Transverse colon (tissue), 4 donors: Measurements from ENCODE around the gene SHB. TPM values are rescaled to one million over a fixed set of nuclear protein-coding genes. Genes with fewer than 3 reads are reported as not detected.

Experiments
- DNase-seq: peaks from one replicate; pipeline ENCODE4 v3.0.0-alpha.2; 2019
- H3K27ac ChIP-seq, 4 donors: fragments of 200-600 bp; sonication (generic); 2 replicates each; pipeline ENCODE4 v1.5.1; 2016 to 2018; ENCODE audit warnings: inconsistent platforms in 4 of 4
- H3K27me3 ChIP-seq: fragments of 200-600 bp; sonication (generic); 2 replicates; pipeline ENCODE4 v1.5.1; 2017; ENCODE audit warnings: inconsistent platforms
- H3K36me3 ChIP-seq, 4 donors: fragments of 200-600 bp; sonication (generic); 2 replicates each; pipeline ENCODE4 v1.5.1; 2017 to 2019; ENCODE audit warnings: inconsistent platforms in 4 of 4
- H3K4me1 ChIP-seq, 4 donors: fragments of 200-600 bp; sonication (generic); 2 replicates each; pipeline ENCODE4 v1.5.1; 2017 to 2020; ENCODE audit warnings: inconsistent platforms in 4 of 4
- H3K4me3 ChIP-seq, 4 donors: fragments of 200-600 bp; sonication (generic); 1 replicate in 1 of 4; 2 replicates in 3 of 4; pipeline versions ENCODE4 v1.5.1 to v1.6.1; 2017 to 2019; ENCODE audit warnings: inconsistent platforms in 4 of 4
- H3K9me3 ChIP-seq, 2 donors: fragments of 200-600 bp; sonication (generic); 2 replicates each; pipeline ENCODE4 v1.5.1; 2017 to 2019; ENCODE audit warnings: inconsistent platforms in 2 of 2
- EP300 ChIP-seq: sonication (generic); formaldehyde crosslinking; IDR thresholded peaks from one replicate; pipeline ENCODE4 v1.6.1; 2017; ENCODE audit warnings: antibody characterized with exemption, low read depth
- POLR2A ChIP-seq: fragments of 450-650 bp; IDR thresholded peaks from one replicate; pipeline ENCODE4 v1.6.1; 2016; ENCODE audit warnings: antibody characterized with exemption, mild to moderate bottlenecking, moderate library complexity
- POLR2AphosphoS5 ChIP-seq, 3 donors: sonication (generic); formaldehyde crosslinking; IDR thresholded peaks; one replicate each; pipeline ENCODE4 v1.6.1; 2016; ENCODE audit warnings: antibody characterized with exemption in 3 of 3
- WGBS, 2 donors: methylation state at CpG; one replicate each; pipeline ENCODE4 v1.1.5; 2018; ENCODE audit warnings: low coverage in 1 of 2; 5-methylcytosine and 5-hydroxymethylcytosine counted together
- in situ Hi-C, 4 donors: fragments of 200-750 bp; cut with MboI; loops; one replicate each; pipeline versions ENCODE4 v1.15.0 to v1.15.1; 2017; ENCODE audit warnings: low sequenced_read_pairs in 3 of 4, low pct_ligation_motif_present in 1 of 4, low pct_unique_long_range_greater_than_20kb in 1 of 4
- intact Hi-C: fragments of 100-400 bp; cut with DNase I; formaldehyde crosslinking; loops from one replicate; pipeline ENCODE4 v1.15.1; 2023; ENCODE audit warnings: low total_unique reads
- total RNA-seq, 4 donors: library from RNA; depleted of rRNA; stranded (reverse); fragments of >200 nt; gene quantifications; one replicate each; pipeline ENCODE4 v1.1.0, GENCODE V29; 2016
- TF ChIP-seq, protein P1 (sequence below), 5 experiments: fragments of 200-600 bp in 3 of 5; fragments of 450-650 bp in 2 of 5; sonication (generic) in 3 of 5; IDR thresholded peaks; 1 replicate in 2 of 5; 2 replicates in 3 of 5; pipeline ENCODE4 v1.5.1; 2016 to 2017; ENCODE audit warnings: antibody characterized with exemption in 5 of 5, inconsistent platforms in 3 of 5, mild to moderate bottlenecking in 2 of 5, moderate library complexity in 1 of 5

Gene SHB
- total RNA-seq, 4 donors from 2014 or later = 11.9 to 33.7 (median 22.2) TPM

DNA sequence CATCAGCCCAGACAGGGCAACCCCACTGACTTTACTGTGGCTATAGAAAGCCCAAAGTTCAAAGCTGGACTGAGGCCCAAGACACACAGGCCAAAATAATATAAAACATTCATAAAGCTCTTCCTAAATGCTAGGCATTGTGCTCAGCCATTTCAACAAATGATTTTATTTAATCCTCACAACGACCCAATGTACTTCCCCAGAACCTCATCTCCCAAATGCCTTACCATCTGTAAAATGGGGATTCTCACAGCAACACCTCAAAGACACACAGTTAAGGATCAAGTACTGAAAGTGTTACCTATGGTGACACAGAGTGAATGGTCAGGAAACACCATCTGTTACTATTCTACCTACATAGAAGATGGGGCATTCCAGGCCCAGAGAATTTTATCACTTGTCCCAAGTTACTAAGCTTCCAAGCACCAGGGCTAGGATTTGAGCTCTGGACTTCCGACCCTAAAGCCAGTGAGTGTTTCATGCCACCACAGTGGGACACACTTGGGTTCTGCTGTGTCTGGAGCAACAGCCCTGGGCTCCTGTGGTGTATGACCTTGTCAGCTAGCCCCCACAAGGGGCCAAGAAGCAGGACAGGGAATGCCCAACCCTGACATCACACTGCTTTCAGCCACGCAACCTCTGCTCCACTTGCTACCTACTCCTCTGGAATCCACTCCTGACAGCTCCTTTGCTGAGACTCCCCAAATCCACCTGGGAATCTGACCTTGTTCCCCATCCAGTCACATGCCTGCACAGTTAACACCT is 15.1 kb downstream of the SHB start:
- no peak for DNase-seq
- H3K27ac ChIP-seq = no peak overlapping the region
- intact Hi-C loops = no loop called here

DNA sequence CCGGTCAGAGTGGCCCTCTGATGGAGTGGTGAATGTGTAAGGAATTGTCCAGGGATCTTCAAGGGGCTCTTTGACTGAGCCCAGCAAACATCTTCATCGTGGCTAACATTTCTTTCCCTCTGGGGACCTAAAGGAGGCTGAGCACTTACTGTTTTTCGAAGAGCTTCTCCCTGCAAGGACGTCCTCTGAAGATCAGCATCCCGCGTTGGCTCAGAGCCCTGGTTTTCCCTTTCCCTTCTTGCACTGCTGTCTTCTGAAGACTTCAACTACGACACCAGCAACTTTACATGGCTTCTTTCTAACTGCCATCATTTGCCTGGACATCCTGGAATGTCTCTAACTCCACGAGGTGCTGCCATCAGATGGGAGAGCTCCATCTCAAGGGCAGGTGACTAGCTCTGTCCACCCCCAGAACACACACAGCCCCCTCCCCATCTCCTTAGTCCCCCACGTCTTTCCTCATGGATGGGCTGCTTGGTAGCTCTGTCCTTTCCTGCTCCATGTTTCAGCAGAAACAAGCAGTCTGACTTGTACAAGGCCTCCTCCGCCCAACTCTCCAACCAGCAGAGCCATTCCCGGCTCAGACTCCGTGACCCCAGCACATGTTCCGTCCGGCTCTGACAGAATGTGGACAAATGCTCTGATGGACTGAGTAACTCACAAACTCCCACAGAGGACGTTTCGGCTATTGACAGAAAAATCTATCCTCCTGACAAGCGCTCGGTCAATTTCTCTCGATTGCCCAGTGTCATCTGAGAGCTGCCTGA is 17.1 kb downstream of the SHB start:
- no peaks in the 10 kb centered on the region for H3K9me3 ChIP-seq
- H3K4me3 ChIP-seq = no peak overlapping the region
- in situ Hi-C loops (loop anchor here in 1 of 4 donors (25.0 kb wide), 3 partner anchors 140 to 590 kb away; partner anchors contain the start of genes FBXO10, SLC25A51, TOMM5 and ZBTB5), intact Hi-C loops (no loop called here)
- TF ChIP-seq EP300 (no peak), POLR2A (no peak), POLR2AphosphoS5 (IDR thresholded peaks at IDR 0.05) (no peak)
- TF ChIP-seq, protein P1, sequence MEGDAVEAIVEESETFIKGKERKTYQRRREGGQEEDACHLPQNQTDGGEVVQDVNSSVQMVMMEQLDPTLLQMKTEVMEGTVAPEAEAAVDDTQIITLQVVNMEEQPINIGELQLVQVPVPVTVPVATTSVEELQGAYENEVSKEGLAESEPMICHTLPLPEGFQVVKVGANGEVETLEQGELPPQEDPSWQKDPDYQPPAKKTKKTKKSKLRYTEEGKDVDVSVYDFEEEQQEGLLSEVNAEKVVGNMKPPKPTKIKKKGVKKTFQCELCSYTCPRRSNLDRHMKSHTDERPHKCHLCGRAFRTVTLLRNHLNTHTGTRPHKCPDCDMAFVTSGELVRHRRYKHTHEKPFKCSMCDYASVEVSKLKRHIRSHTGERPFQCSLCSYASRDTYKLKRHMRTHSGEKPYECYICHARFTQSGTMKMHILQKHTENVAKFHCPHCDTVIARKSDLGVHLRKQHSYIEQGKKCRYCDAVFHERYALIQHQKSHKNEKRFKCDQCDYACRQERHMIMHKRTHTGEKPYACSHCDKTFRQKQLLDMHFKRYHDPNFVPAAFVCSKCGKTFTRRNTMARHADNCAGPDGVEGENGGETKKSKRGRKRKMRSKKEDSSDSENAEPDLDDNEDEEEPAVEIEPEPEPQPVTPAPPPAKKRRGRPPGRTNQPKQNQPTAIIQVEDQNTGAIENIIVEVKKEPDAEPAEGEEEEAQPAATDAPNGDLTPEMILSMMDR (IDR thresholded peaks at IDR 0.05) = no peak
- no peaks in the 10 kb centered on the region for H3K27me3 ChIP-seq
- H3K27ac ChIP-seq = no peak overlapping the region
- no peak for DNase-seq
- no peaks in the 10 kb centered on the region for H3K36me3 ChIP-seq
- peaks cover 13 to 22% (median 17%) of the 10 kb centered on the region in 4 donors for H3K4me1 ChIP-seq
- 88 to 91% methylated on average over 9 to 19 of the region's 19 CpGs for WGBS, 2 donors

More for the DNA sequence above, 15.1 kb downstream of the SHB start:
- no peaks in the 10 kb centered on the region for H3K36me3 ChIP-seq
- 85% methylated on average over 3 of the region's 3 CpGs; no CpG with 5 or more reads in 1 of the 2 donors for WGBS, 2 donors
- TF ChIP-seq, protein P1 (IDR thresholded peaks at IDR 0.05) = no peak
- TF ChIP-seq POLR2A = no peak
- no peak for TF ChIP-seq POLR2AphosphoS5 (IDR thresholded peaks at IDR 0.05)
- TF ChIP-seq EP300 = no peak
- peaks cover 0 to 10% (median 4%) of the 10 kb centered on the region in 4 donors for H3K4me1 ChIP-seq
- no peak overlapping the region for H3K4me3 ChIP-seq
- H3K27me3 ChIP-seq = no peaks in the 10 kb centered on the region
- in situ Hi-C loops = loop anchor here in 1 of 4 donors (25.0 kb wide), 3 partner anchors 142 to 592 kb away; partner anchors contain the start of genes FBXO10, SLC25A51, TOMM5 and ZBTB5
- no peaks in the 10 kb centered on the region for H3K9me3 ChIP-seq

DNA sequence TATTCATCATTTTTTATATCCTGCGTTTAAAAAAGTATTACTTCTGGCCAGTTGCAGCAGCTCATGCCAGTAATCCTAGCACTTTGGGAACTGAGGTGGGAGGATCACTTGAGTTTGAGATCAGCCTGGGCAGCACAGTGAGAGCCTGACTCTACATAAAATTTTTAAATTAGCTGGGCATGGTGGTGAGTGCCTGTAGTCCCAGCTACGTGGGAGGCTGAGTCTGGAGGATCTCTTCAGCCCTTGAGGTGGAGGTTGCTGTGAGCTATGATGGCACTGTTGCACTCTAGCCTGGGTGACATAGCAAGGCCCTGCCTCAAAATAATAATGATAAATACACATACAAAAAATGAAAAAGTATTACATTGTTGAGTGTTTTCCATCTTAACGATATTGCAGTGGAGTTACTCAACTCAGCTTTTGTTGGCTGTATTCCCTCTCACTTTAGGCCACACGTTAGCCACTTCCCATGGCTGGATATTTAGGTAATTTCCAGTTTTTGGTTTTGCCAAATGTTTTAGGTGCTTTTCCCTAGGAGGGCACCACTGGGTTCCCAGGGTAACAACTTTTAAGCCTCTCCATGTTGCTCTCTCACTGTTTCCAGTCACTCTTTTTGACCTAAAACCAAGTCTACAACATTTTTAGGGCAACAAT is 20.6 kb downstream of the SHB start:
- Histone ChIP-seq H3K4me3 (no peak overlapping the region), H3K9me3 (no peaks in the 10 kb centered on the region), H3K27ac (peak overlapping the region; percentile 81 to 87 (median 83)), H3K4me1 (peaks cover 17 to 45% (median 27%) of the 10 kb centered on the region in 4 donors), H3K27me3 (no peaks in the 10 kb centered on the region), H3K36me3 (no peaks in the 10 kb centered on the region)
- intact Hi-C loops (no loop called here), in situ Hi-C loops (no loop called here)
- no peak for TF ChIP-seq POLR2A
- TF ChIP-seq, protein P1 (IDR thresholded peaks at IDR 0.05) = no peak
- TF ChIP-seq EP300 = no peak
- TF ChIP-seq POLR2AphosphoS5 (IDR thresholded peaks at IDR 0.05) = no peak
- DNase-seq = no peak
- 68 to 83% methylated on average over 2 to 4 of the region's 4 CpGs for WGBS, 2 donors
